HuH-7.5 (cell line): ENCODE results near the gene NKX6-2.
"Not testable (repeated sequence)": the region's sequence is repeated elsewhere in the genome, so short reads cannot be mapped to it uniquely, and the experiment has no call there.

ENCODE experiments used
- DNase-seq: peaks from one replicate; pipeline ENCODE4 v3.0.0; 2011; ENCODE audit warnings: low spot score

Gene NKX6-2

DNA sequence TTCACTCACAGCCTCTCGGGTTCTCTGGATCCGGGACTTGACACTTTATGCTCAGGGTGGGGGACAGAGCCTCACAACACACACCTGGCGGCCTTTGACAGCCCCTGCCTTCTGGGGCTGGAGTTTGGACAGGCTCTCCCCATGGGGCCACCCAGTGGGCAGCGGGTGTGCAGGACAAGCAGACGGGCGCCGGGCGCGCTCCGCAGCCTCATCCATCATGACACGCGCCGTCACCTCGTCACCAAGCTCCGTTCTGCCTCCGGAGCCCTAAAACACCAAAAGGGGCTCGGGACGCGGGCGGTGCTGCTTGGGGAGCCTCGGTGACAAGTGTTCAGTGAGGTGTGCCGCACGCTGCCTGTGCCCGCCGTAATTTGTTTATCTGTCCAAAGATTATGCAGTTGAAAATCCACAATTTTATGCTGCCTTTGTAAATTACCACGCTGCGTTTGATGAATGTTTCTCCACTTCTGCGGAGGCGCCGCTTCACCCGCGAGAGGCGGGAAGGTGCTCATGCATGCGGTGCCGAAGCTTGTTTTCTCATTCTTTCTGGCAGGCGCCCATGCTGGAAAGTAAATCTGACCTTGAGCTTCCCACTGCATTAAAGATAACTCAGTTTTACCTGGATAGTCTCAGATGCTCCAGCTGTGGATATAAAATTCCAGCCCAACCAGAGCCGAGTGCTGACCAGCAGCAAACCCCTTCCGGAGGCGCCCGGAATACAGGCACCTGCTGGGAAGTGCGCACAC lies 6.2 kb downstream of the NKX6-2 start:
- DNase-seq: no peak

DNA sequence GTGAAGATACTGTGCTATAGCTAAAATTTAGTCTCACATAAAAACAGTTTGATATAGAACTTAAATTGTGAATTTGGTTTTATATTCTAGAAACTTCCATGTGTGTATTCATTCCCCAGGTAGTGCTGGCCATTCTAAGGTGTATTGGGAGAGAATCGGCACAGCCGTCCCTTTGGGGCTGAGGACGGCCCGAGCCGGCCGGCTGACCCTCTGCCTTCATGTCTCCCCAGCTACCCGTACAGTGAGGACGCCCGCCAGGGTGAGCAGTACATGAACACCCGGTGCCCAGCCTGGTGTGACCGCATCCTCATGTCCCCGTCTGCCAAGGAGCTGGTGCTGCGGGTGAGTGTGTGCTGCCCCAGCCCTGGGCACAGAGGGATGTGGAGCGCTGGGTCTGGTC lies 8.5 kb downstream of the NKX6-2 start:
- no peak for DNase-seq

DNA sequence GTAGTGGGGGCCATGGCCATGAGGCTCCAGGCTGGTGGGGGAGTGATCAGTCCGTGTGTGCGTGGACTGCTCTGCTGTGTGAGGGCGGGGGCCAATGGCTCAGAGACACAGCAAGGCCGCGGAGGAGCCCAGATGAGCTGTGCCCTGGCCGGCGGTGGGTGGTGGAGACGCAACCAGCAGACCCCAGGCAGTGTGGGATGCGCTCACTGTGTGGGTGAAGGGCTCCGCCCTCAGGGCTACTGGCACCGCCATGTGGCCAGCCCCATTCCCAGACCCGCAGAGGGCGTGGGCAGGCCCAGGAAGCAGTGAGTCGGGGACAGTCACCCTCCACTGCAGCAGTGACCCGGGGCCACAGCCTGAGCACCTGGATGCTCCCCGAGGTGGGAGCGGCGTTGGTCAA lies 9.1 kb downstream of the NKX6-2 start:
- DNase-seq: no peak

GRCh38 chr10:132776186-132776585 lies 9.8 kb downstream of the NKX6-2 start:
- no peak for DNase-seq

DNA sequence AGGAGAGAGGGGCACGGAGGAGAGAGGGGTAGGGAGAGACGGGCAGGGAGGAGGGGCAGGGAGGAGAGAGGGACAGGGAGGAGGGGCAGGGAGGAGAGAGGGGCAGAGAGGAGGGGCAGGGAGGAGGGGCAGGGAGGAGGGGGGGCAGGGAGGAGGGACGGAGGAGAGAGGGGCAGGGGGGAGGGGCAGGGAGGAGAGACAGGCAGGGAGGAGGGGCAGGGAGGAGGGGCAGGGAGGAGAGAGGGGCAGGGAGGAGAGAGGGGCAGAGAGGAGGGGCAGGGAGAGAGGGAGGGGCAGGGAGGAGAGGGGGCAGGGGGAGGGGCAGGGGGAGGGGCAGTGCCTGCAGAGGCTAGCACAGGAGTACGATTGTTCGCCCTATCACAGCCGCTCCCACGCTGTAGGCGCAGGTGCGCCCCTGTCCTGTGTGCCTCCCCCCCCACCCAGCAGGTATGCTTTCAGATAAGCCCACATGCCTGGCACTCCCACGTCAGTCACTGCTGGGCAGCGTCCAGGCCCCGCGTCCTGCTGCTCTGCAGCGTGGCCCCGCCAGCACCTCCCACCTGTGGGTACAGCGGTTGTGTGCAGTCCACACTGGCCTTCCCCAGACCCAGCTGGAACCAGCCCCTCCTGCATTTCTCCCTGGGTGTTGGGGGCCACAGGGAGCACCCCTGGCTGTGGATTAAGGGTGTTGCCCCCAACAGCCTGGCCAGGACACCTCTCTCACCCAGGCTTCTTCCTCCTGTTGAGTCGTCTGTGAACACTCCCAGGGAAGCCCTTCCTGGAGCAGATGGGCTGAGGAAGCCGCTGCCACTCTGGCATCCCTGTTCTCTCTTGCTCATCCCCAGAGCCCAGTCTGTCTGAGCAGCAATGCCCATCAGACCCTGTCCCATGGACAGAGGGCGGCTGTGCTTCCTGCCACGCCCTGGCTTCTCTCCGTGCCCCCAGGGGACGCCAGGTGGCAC lies 10.8 kb downstream of the NKX6-2 start:
- no peak for DNase-seq

DNA sequence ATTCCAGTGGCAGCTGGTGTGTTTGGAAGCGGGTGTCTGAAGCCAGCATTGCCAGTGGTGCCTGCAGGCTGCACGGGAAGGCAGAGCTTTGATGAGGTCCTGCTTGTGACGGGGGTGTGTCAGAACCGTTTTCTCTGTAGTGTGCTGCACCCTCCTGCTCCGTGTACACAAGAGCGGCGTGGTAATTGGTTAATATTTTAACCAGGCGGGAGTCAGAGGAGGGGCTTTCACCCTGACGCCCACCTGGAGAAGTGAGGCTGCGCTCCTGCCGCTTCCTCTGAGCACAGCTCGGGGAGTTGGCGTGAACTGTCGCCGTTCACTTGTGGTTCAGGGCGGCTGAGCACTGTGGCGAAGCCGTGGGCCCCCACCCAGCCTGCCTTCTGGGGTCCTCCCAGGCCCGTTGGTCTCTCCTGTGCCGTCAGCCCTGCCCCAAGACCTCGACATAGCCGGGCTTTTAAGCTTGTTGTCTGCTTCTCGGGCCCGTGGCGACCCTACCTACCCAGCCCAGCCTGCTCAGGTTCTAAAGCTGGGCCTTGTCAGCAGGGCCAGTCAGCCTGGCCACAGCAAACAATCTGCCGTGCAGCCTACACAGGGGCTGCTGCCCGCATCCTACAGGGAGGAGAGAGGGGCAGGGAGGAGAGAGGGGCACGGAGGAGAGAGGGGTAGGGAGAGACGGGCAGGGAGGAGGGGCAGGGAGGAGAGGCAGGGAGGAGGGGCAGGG lies 11.6 kb downstream of the NKX6-2 start:
- DNase-seq: no peak

DNA sequence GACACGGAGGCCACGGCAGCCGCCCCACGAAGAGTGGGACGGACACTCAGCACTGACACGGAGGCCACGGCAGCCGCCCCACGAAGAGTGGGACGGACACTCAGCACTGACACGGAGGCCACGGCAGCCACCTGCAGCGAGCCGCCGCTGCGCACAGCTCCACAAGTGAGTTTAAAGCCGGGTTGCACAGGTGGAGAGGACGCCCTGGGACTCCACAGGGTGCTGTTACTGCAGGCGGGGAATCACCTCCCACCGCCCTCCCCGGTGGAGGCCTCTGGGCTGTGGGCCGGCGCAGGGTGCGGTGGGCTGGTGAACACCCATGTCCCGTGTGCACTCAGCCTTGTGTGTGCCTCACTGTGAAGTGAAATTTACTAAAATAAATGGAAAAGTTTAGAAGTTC lies 13.1 kb downstream of the NKX6-2 start:
- DNase-seq: not testable (repeated sequence)

- no peak for DNase-seq
These were observed 15.6 kb downstream of the NKX6-2 start for GRCh38 chr10:132770061-132771021.

DNA sequence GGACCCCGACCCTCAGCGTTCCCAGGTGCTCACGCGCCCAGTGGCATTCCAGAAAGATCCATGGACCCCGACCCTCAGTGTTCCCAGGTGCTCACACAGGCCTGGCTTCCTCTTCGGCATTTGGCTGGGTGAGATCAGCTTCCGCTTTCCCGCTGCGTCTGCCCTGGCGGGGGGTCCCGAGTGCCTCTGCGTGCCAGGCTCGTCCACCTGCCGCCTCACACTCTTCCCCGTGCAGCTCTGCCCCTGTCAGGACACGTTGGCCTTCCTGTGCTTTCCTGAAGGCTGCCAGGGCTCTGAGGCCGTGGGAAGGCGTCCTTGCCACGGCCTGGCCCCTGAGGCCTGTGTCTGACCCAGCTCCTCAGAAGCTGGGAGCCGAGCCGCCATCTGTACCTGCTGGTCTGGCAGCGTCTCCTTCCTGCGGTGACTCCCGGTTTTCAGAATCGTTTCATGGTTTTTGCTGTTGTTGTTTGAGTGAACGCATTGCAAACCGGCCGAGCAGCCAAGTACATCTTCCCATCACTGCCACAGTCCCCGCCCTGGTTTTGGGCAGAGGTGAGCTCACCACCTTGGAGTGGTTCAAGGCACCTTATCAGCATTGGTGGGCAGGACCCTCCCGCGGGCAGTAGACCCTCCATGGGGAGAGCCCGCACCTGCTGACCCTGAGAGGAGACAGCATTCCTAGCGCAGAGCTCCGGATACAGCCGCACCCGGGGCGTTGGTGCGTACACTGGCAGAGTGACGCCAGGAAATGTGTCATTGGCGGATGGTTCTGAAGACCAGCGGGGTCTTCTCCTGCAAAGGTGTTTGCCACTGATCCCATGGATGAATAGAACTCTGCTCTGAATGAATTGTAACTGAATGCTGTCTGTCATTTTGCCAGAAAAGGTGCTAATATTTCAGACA lies 17.4 kb downstream of the NKX6-2 start:
- DNase-seq: no peak

DNA sequence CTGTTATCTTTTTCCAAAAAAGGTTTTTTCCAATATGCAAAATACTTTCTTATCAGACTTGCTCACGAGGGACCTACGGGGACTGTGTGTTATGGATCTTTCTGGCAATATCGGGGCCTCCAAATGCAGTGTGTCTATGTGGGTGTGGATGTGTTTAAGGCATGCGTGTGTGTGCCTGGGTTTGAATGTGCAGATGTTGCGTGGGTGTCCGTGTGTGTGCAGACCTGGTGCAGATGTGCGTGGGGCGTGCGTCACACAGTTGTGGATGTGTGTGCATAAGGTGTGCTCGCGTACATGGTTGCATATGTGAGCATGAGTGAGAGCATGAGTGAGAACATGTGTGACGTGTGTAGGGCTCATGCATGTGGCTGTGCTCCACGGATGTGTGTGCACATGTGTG lies 19.7 kb downstream of the NKX6-2 start:
- DNase-seq: no peak

GRCh38 chr10:132765435-132765834 lies 20.5 kb downstream of the NKX6-2 start:
- DNase-seq: no peak

DNA sequence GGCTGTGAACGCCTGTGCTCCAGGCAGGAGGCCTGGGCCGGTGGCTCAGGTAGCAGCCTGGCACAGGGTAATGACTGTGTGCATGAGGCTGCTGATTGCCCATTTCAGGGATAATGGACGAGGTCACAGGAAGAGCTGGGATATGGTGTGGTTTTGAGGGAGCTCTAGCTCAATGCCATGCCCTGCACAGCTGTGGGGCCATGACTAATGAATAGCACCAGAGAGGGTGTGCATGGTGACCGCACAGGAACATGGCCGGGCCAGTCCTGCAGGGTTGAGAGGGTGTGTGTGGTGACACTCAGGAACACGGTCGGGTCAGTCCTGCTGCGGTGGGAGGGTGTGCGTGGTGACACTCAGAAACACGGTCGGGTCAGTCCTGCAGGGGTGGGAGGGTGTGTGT lies 21.8 kb downstream of the NKX6-2 start:
- no peak for DNase-seq

GRCh38 chr10:132763545-132763944 lies 22.4 kb downstream of the NKX6-2 start:
- DNase-seq: no peak

- no peak for DNase-seq
These were observed 23.7 kb downstream of the NKX6-2 start for GRCh38 chr10:132762267-132762666.

GRCh38 chr10:132761395-132762060 lies 24.4 kb downstream of the NKX6-2 start:
- DNase-seq: no peak

- DNase-seq: no peak
These were observed 27.1 kb downstream of the NKX6-2 start for GRCh38 chr10:132758865-132759264.

DNA sequence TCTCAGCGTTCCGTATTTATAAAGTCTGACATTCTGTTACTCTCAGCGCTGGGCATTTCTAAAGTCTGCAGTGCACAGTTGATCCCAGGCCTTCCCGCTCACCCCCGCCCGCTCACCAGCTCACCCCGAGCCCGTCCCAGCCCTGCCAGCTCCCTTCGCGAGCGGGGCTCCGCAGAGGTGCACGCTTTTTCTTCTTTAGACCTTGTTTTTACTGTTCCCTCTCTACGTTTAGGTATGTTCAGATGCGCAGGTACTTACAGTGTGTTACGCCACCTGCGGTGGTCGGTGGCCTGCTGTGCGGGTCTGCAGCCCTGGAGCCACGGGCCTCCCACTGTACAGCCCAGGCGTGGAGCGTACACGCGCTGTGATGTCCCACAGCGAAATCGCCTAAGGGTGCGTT lies 28.8 kb downstream of the NKX6-2 start:
- DNase-seq: no peak

DNA sequence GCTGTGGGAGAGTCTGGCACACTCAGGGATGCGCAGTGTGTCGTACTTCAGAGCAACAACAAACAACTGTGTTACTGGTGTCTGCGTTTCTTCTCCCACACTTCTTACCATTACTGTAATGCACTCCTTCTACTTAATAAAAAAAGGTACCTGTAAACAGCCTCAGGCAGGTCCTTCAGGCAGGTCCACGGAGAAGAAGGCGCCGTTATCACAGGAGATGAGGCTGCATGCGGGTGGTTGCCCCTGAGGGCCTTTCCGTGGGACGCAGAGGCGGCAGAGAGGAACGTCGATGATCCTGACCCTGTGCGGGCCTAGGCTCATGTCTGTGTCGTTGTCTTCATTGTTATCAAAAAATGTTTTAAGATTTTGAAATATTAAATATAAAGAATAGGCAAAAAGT lies 29.4 kb downstream of the NKX6-2 start:
- DNase-seq: no peak

DNA sequence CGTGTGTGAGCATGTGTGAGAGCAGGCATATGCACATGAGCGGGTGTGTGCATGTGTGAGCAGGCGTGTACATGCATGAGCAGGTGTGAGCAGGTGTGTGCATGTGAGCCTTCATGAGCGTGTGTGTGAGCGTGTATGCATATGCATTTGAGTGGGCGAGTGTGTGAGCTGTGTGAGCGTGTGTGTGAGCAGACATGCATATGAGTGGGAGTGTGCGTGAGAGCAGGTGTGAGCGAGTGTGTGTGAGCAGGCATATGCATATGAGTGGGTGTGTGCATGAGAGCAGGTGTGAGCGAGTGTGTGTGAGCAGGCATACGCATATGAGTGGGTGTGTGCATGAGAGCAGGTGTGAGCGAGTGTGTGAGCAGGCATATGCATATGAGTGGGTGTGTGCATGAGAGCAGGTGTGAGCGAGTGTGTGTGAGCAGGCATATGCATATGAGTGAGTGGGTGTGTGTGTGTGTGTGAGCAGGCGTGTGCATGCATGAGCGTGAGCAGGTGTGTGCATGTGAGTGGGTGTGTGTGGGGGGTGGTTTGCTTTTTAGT lies 30.7 kb downstream of the NKX6-2 start:
- no peak for DNase-seq
